Skeletal muscle cell (primary cell): Measurements from ENCODE around the gene ARVCF.
A peak's percentile ranks its signal among the peaks of the same experiment; 100 is the strongest.

Source experiments
- DNase-seq: peaks from one replicate; pipeline ENCODE4 v3.0.0-alpha.2; 2010; ENCODE audit warnings: low read depth
- H3K4me3 ChIP-seq: 2 replicates; pipeline ENCODE4 v1.5.1; 2011; ENCODE audit warnings: low read depth, mild to moderate bottlenecking, control low read depth, low read length, moderate library complexity

Gene ARVCF

DNA sequence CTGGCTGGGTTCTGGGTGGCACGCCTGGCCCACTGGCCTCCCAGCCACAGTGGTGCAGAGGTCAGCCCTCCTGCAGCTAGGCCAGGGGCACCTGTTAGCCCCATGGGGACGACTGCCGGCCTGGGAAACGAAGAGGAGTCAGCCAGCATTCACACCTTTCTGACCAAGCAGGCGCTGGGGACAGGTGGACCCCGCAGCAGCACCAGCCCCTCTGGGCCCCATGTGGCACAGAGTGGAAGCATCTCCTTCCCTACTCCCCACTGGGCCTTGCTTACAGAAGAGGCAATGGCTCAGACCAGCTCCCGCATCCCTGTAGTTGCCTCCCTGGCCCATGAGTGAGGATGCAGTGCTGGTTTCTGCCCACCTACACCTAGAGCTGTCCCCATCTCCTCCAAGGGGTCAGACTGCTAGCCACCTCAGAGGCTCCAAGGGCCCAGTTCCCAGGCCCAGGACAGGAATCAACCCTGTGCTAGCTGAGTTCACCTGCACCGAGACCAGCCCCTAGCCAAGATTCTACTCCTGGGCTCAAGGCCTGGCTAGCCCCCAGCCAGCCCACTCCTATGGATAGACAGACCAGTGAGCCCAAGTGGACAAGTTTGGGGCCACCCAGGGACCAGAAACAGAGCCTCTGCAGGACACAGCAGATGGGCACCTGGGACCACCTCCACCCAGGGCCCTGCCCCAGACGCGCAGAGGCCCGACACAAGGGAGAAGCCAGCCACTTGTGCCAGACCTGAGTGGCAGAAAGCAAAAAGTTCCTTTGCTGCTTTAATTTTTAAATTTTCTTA, 47.3 kb downstream of the ARVCF start:
- no peak overlapping the region for H3K4me3 ChIP-seq
- no peak for DNase-seq

GRCh38 chr22:19968450-19968891, 48.2 kb downstream of the ARVCF start:
- no peak for DNase-seq
- no peak overlapping the region for H3K4me3 ChIP-seq

DNA sequence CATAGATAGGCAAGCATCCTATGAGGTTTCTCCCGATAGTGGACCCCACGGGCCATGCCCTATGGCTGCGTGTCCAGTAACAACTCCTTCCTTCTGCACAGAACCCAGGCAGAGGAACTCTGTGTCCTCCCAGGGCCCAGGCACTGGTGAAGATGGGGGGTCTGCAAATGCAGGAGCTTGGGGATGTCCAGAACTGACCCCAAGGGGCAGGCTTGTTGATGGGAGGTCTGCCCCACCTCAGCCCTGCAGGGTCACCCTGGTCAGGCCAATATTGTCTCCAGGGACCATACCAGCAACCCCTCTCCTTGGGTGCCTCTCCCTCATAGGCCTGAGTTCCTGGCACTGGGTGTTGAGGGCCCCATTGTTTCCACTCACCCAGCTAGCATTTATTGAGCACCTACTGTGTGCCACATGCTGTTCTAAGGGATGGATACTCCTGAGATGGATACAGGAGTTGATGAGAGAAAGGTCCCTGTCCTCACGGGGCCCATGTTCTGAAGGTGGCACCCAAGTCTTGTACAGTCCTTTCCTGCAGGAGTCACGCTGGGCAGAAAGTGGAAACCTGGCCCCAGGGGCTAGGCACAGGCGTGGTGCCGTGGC, 48.7 kb downstream of the ARVCF start:
- H3K4me3 ChIP-seq = no peak overlapping the region
- DNase-seq = no peak

DNA sequence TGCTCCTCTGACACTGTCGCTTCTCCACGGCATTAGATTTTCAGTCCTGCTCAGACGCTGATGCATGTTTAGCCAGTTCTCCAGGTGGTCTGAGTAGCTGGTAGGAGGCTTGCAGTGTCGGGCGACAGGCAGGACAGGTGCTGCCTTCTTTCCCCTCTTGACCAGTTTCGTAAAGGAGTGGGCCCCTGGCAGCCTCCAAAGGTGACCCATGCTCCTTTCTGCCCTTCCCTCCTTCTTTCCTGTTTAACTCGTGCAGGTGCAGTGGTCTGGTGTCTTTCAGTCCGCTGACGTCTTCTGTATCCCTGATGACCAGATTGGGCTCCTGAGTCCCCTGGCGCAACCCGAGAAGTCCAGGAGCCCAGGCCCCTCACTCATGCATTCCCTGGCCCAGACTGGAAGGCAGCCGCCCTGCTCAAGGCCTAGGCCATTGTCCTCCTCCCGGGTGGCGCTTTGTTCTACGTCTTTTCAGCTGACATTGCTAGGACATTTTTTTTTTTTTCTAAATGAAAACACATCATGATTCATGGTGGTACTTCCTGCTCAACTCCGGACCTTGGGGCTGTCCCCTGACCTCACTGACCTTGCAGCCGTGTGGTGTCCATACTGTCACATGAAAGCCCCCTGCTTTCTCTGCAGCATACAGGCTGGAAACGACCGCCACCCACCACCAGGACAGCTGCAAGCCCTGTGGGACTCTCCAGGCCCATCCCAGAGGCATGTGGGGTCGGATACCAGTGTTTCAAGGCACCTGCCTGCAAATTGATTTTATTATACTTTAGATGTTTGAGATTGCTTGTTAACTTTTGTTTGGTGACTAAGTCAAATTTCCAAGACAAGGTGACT, 49.5 kb downstream of the ARVCF start:
- DNase-seq = no peak
- H3K4me3 ChIP-seq = no peak overlapping the region

- DNase-seq = no peak
Measured at GRCh38 chr22:19965771-19966709, 50.6 kb downstream of the ARVCF start.

GRCh38 chr22:19964701-19965386, 51.8 kb downstream of the ARVCF start:
- DNase-seq = no peak
- H3K4me3 ChIP-seq = no peak overlapping the region

More at GRCh38 chr22:19965771-19966709, 50.6 kb downstream of the ARVCF start:
- H3K4me3 ChIP-seq = no peak overlapping the region

DNA sequence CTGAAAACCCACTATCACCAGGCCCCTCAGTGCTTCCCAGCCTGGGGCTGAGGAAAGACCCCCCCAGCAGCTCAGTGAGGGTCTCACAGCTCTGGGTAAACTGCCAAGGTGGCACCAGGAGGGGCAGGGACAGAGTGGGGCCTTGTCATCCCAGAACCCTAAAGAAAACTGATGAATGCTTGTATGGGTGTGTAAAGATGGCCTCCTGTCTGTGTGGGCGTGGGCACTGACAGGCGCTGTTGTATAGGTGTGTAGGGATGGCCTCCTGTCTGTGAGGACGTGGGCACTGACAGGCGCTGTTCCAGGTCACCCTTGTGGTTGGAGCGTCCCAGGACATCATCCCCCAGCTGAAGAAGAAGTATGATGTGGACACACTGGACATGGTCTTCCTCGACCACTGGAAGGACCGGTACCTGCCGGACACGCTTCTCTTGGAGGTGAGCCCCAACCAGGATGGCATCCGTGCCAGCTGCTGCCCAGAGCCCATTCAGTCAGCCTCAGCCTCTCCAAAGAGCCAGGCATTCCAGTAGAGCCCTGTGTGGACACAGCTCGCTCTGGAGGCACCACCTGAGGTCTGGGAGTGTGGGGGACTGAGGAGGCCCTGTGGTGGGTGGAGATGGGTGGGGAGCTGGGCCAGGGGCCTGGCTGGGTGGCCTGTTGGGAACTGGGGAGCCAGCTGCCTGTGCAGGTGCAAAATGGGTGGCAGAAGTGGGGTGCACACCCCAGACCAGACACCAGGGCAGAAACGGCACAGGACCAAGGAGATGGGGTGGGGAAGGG, 52.6 kb downstream of the ARVCF start:
- H3K4me3 ChIP-seq = no peak overlapping the region

DNA sequence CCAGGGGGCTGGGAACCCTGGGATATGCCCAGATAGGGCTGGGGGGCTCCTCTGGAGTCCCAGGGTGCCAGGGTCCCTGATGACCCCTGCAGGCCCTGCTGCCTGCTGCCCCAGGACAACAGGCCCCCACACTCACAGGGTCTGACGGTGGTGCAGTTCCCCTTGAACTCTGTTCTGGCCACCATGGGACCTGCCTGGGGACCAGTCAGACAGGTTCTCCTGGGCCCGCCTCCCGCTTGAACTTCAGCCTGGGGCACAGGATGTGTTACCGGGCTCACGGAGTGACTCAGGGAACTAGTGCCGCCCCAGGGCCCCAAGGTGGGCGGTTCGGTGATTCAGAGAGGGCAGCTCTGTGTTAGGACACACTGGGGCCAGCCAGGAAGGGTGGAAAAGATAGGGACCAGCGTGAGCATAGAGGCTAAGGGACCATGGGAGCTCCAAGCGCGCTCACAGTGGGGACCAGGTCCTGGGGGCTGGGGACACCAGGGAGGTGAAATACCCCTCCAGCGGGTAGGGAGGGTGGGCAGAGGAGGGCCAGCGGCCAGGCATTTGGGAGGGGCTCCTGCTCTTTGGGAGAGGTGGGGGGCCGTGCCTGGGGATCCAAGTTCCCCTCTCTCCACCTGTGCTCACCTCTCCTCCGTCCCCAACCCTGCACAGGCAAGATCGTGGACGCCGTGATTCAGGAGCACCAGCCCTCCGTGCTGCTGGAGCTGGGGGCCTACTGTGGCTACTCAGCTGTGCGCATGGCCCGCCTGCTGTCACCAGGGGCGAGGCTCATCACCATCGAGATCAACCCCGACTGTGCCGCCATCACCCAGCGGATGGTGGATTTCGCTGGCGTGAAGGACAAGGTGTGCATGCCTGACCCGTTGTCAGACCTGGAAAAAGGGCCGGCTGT, 53.5 kb downstream of the ARVCF start:
- DNase-seq = no peak
- no peak overlapping the region for H3K4me3 ChIP-seq

More for the DNA sequence above, 52.6 kb downstream of the ARVCF start:
- DNase-seq = no peak

GRCh38 chr22:19962246-19962908, 54.2 kb downstream of the ARVCF start:
- no peak for DNase-seq
- H3K4me3 ChIP-seq = no peak overlapping the region

DNA sequence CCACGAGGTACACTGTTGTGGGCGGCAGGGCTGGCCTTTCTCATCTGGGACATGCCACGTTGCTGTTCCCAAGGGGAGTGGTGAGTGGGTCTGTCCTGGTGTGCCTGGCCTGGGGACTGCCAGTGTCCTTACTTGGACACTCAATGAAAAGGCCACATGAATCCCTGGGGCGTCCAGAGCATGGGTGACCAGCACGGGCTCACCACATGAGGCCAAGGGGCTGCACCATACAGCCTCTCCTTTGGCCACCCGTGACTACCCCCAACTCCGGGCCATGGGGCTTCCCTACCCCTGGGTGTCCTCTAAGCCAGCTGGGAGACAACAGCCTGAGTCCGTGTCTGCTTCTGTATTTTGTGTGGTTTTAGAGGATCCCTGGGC, 54.8 kb downstream of the ARVCF start:
- no peak overlapping the region for H3K4me3 ChIP-seq
- no peak for DNase-seq

DNA sequence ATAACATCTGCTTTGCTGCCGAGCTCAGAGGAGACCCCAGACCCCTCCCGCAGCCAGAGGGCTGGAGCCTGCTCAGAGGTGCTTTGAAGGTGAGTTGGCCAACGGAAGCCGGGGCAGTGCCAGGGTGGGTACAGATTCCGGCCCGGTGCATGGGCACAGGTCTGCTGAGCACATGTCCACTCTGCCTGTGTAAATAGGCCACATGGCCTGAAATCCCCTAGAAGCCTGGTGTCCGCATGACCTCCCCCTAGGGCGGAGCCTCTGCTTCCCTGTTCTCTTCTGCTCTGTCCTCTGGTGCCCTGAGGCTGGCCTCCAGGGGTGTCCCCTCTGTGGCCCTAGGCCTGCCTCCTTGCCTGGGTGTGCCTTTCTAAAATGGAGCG, 55.4 kb downstream of the ARVCF start:
- DNase-seq = no peak
- H3K4me3 ChIP-seq = no peak overlapping the region

DNA sequence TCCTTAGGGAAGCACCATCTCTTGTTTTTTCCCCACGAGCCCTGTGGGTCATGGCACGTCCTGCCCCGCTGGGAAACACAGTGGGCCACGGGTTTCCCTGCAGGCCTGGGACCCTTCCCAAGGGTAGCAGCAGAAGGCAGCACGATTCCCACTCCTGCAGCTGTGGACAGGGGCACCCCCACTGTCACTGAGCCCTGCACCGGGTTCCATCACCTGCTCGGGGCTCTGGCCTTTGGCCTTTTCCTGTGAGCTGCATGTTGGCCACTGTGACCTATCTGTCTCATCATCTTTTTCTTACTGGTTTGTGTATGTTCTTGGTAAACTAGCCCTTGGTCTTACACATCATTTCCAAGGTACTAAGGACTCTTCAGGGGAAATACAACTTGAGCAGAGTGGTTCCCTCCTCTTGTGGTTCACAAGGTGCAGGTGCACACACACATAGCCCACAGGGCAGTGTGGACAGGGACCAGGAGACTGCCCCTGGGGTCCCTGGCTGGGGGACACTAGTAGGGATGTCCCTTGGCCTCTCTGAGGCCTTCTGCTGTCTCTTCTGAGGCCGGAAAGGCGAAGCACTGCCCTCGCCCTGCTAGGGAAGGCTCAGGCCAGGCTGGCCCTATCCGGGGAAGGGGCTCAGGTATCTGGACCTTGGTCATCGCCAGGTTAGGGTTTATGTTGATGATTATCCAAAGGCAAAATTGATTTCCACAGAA, 56.0 kb downstream of the ARVCF start:
- DNase-seq = no peak
- no peak overlapping the region for H3K4me3 ChIP-seq

- no peak overlapping the region for H3K4me3 ChIP-seq
- no peak for DNase-seq
Measured at GRCh38 chr22:19959587-19960490, 56.8 kb downstream of the ARVCF start.

DNA sequence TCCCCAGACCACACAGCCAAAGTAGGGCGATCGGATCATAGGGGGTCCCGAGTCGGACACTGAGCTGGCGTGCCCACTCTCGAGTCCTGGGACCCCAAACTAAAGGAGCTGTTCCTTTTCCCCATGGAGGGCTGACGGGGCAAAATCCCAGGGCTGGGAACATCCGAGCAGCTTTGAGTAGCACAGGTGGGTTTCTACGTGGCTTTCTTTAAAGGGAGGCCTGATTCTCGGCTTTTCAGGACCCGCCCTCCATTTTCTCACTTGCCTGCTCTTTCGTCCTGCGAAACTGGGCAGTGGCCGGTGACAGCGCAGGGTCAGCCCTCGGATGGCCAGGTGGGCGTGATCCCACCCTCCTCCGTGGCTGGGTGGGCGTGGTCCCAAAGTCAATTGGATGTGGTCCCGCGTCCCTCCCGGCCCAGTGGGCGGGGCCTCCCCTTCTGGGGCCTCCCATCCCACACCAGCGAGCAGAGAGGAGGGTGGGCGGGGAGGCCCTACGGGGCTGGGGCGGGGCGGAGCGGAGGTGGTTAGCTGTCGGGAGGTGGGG, 57.5 kb downstream of the ARVCF start:
- H3K4me3 ChIP-seq = peak overlapping the region; percentile 35
- DNase-seq = no peak
